Panc1 (cell line): Measurements from ENCODE around the gene SLC35G2.

Experiments
- POLR2AphosphoS5 ChIP-seq: IDR thresholded peaks from 2 replicates; pipeline ENCODE4 v1.6.1; 2012; ENCODE audit warnings: mild to moderate bottlenecking, low read depth, low read length, moderate library complexity
- TF ChIP-seq, protein P1 (sequence below): fragments of 450-650 bp; IDR thresholded peaks from 2 replicates; pipeline ENCODE4 v1.5.1; 2017; ENCODE audit warnings: mild to moderate bottlenecking

DNA sequence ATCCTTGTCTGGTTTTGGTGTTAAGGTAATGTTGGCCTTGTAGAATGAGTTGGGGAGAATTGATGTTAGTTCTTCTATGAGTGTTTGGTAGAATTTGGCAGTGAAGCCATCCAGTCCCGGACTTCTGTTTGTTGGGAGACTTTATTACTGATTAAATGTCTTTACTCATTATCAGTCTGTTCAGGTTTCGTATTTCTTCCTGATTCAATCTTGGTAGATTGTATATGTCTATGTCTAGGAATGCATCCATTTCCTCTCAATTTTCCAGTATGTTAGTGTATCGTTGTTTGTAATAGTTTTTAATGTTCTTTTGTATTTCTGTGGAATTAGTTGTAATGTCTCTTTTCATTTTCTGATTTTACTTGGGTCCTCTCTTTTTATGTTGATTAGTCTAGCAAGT is 82.5 kb downstream of the SLC35G2 start:
- TF ChIP-seq, protein P1, sequence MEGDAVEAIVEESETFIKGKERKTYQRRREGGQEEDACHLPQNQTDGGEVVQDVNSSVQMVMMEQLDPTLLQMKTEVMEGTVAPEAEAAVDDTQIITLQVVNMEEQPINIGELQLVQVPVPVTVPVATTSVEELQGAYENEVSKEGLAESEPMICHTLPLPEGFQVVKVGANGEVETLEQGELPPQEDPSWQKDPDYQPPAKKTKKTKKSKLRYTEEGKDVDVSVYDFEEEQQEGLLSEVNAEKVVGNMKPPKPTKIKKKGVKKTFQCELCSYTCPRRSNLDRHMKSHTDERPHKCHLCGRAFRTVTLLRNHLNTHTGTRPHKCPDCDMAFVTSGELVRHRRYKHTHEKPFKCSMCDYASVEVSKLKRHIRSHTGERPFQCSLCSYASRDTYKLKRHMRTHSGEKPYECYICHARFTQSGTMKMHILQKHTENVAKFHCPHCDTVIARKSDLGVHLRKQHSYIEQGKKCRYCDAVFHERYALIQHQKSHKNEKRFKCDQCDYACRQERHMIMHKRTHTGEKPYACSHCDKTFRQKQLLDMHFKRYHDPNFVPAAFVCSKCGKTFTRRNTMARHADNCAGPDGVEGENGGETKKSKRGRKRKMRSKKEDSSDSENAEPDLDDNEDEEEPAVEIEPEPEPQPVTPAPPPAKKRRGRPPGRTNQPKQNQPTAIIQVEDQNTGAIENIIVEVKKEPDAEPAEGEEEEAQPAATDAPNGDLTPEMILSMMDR: no peak
- TF ChIP-seq POLR2AphosphoS5: no peak
